GM12874 (cell line): ENCODE results near the gene MOB3A.

Experiments used
- TF ChIP-seq, protein P1 (sequence below): IDR thresholded peaks from 2 replicates; pipeline ENCODE4 v1.5.1; 2011; ENCODE audit warnings: low read depth, mild to moderate bottlenecking, control low read depth, low read length, moderate library complexity; ENCODE audit not compliant: insufficient read depth

MOB3A gene

DNA sequence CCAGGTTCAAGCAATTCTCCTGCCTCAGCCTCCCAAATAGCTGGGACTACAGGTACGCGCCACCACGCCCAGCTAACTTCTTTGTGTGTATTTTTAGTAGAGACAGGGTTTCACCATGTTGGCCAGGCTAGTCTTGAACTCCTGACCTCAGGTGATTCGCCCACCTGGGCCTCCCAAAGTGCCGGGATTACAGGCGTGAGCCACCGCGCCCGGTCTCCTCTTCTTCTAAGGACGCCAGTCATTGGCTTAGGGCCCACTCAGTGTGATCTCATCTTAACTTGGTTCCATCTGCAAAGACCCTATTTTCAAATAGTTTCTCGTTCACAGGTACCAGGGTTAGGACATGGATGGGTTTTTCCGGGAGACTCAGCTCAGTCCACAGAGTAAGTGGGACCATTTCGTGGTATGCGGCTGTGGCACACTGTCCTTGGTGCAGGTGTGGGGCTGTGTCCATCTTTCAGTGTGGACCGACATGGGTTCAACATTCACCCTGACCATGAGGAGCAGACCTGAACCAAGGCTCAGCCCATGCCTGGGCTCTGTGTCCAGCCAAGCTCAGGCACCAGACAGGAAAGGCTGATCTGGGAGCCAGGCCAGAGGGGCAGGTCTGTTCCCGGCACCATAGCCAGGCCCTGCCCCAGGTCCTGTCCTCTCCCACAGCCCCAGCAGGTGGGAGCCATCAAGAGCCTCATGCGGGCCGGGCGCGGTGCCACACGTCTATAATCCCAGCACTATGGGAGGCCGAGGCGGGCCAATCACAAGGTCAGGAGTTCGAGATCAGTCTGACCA, 42.3 kb downstream of the MOB3A start:
- TF ChIP-seq, protein P1, sequence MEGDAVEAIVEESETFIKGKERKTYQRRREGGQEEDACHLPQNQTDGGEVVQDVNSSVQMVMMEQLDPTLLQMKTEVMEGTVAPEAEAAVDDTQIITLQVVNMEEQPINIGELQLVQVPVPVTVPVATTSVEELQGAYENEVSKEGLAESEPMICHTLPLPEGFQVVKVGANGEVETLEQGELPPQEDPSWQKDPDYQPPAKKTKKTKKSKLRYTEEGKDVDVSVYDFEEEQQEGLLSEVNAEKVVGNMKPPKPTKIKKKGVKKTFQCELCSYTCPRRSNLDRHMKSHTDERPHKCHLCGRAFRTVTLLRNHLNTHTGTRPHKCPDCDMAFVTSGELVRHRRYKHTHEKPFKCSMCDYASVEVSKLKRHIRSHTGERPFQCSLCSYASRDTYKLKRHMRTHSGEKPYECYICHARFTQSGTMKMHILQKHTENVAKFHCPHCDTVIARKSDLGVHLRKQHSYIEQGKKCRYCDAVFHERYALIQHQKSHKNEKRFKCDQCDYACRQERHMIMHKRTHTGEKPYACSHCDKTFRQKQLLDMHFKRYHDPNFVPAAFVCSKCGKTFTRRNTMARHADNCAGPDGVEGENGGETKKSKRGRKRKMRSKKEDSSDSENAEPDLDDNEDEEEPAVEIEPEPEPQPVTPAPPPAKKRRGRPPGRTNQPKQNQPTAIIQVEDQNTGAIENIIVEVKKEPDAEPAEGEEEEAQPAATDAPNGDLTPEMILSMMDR = no peak

DNA sequence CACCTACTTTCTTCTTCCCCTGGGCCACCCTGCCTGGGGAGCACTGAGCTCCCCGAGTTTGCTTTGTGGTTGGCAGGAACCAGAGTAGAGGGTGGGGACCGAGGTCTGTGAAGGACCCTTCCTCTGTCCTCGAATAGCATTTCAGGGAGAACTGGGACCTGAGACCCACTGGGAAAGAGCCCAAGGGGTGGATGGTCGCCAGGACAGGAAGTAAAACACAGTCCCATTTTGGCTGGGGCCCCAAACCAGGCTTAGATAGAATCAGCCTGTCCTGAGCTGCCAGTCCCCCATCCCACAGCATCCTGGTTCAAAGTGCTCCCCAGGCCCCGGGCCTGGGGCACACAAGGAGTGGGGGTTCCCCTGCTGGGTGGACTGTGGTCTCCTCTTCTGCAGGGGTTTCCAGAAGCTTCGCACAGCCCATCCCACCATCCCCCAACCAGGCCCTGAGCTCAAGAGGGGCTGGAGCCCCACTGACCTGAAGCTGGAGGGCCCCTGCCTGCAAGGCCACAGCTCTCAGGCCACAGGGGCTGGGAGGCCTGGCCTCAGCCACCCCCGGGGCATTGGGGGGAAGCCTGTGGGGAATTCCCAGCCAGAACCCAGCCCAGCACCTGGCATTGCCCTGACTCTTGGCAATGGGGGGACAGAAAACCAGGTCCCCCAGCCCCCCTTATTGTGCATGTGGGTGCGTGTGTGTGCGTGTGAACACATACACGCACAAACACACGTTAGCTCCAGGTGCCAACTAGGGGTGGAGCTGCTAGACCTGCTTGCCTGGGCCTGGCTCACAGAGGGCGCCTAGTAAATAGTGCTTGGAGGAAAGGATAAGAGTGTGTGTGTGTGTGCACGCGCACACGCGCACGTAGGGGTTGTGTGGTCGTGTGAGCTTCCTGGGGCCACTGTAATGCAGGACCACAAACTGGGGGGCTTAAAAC, 44.1 kb downstream of the MOB3A start:
- TF ChIP-seq, protein P1 = no peak

DNA sequence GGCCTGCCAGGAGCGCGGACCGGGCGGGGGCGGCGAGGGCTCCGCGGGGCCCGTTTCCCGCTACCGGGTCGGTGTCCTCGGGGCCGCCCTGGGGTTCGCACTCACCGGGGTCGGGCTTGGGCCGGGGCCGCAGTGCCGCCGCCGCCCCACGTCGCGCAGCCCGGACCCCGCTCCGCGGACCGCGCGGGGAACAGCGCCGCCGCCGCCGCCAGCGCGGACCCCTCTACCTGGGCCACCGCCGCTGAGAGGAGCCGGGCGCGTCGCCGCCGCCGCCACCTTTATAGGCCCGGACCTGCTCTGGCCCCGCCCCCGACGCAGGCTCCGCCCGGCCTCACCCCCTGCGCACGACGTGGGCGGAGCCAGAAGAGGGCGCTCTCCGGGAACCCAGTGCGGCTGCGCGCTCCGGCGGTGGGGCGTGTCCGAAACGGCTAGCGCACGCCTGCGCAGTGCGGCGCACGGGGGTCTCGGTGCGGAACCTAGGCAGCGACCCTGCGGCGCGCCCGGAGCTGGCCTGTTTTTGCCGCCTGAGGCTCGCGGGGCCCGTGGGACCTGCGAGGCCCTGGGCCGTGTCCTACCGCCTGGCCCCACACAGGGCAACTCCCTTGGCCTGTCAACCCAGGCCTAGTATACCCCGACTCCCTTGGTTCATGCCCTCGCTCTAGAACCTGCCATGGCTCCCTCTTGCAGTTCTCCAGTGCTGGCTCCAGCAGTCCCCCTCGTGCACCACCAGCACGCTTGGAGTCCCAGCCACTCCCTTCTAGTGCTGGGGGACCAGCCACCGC, 44.9 kb downstream of the MOB3A start, which contains the start of gene MKNK2:
Gene MKNK2, minus strand, starts transcription at position 254 of the 782 bp plus-strand sequence. CDS start 393 bp downstream, outside the sequence.
- TF ChIP-seq, protein P1 = peak; percentile 69

DNA sequence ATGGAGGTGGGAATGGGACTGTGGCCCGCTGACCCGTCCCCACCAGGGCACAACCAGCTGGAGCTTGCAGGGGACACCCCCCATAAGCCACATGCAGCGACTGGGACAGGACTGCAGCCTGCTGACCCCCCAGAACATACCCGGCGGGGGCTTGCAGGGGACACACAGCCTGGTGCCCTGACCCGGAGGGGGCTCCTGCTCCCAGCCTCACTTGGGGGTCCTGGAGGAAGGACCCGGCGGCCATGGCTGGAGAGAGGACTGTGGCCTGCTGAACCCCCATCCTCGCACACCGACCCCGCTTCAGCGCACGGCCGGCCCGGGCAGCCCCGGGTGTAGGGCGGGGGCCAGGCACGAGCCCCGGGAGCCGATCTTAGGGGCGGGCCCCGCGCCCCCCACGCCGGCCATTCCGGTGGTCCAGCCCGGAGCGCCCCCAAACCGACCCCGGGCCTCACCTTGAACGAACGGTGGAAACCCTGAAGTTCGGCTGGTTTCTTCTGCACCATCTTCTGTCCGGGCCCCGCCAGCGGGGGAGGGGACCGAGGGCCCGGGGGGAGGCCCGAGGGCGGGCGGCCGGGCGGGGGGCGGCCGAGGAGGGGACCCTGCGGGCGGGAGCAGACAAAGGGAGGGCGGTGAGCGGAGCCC, 45.7 kb downstream of the MOB3A start:
- TF ChIP-seq, protein P1 = no peak

DNA sequence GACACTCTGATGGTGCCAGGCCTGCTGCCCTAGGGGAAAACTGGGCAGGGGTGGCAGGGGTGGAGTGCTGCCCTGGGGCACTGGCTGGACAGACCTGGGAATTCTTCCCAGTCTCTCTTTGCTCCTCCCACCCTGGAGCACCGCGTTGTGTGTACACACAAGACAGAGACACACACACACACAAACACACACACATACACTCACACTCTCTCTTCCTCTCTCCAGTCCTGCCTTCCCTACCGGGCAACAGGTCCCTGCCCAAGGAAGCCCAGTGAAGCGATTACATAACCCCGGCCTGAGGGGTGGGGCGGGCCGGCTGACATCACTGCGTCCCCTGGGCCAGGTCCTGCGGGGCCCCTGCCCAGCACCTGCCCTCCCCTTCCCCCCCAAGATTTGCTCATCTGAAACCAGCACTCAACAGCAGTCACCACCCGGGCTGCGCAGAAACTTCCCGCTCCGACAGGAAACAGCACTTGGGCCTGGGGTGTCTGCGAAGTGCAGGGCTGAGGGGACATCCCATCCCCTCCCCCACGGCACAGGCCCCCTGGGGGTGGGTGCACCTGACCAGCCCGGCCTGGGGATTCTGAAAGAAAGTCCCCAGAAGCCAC, 46.3 kb downstream of the MOB3A start:
- TF ChIP-seq, protein P1 = no peak

DNA sequence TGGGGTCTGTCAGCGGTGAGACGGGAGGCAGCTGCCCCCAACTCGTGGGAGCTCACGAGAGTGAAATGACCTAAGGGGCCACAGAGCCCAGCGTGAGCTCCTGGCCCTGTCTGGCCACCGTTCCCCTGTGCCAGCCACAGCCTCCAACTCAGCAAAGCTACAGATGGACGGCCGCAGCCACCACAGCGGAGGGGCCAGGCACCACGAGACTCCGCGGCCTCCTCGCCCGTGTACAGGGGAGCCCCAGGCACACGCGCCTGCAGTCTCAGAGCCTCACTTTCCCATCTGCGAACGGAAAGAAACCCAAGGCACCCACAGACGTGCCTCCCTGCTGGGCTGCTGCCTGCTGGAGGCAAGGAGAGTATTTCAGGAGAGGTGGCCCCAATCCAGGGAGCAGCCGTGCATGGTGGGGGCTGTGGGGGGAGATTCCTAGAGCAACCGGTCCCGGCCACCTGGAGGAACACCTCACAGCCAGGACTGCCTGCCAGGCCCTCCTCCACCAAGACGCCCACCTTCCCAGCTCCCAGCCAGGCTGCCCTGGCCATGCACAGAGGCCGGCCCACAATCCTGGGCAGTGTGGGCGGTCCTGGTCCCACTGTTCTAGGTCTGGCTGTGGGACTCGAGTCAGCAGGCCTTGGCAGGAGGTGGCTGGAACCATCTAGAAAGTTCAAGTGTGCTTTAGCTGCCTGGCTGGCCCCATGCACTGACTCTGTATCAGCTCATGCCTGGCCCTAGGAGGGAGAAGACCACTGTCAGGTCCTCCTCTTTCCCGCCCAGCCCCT, 47.0 kb downstream of the MOB3A start:
- TF ChIP-seq, protein P1 = no peak
